ENCODE results near the gene SLC17A9. TPM values are rescaled to one million over a fixed set of nuclear protein-coding genes. Genes with fewer than 3 reads are reported as not detected.

SLC17A9 gene
- total RNA-seq, 2 experiments from 2014 or later = 17.4 to 20.6 TPM

DNA sequence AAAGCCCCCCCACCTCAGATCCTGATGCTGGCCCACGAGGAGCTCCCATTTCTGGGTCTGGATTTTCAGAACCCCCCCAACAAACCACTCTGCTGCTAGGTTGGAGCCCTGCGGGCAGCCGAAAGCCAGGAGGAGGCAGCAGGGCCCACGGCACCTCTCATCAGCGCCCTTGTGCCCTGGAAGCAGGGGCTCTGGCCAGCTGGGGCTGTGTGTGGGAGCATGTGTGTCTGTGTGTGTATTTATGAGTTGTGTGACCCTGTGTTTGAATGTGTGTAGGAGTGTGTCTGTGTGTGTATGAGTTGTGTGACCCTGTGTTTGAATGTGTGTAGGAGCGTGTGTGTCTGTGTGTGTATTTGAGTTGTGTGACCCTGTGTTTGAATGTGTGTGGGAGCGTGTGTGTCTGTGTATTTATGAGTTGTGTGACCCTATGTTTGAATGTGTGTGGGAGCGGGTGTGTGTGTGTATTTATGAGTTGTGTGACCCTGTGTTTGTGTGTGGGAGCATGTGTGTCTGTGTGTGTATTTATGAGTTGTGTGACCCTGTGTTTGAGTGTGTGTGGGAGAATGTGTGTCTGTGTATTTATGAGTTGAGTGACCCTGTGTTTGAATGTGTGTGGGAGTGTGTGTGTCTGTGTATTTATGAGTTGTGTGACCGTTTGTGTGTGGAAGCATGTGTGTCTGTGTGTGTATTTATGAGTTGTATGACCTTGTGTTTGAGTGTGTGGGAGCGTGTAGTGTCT lies 18.9 kb downstream of the SLC17A9 start:
- CTCF ChIA-PET = interaction anchor here (0.6 to 1.5 kb wide), 9 partner anchors 18 to 157 kb away, joined by 3 to 12 read pairs (median 3); no protein-coding TSS in a partner anchor
- intact Hi-C loops (cut with micrococcal nuclease) = no loop called here
- H3K27ac Mint-ChIP-seq = no peak overlapping the region
- no peak for DNase-seq
- H3K4me3 Mint-ChIP-seq = no peak overlapping the region
- H3K36me3 Mint-ChIP-seq (ENCODE audit: low read depth) = no peaks in the 10 kb centered on the region
- no peaks in the 10 kb centered on the region for H3K9me3 Mint-ChIP-seq
- H3K4me1 Mint-ChIP-seq (ENCODE audit: low read depth) = peaks cover 9% of the 10 kb centered on the region
- H3K27me3 Mint-ChIP-seq (ENCODE audit: low read depth) = peaks cover 27% of the 10 kb centered on the region

DNA sequence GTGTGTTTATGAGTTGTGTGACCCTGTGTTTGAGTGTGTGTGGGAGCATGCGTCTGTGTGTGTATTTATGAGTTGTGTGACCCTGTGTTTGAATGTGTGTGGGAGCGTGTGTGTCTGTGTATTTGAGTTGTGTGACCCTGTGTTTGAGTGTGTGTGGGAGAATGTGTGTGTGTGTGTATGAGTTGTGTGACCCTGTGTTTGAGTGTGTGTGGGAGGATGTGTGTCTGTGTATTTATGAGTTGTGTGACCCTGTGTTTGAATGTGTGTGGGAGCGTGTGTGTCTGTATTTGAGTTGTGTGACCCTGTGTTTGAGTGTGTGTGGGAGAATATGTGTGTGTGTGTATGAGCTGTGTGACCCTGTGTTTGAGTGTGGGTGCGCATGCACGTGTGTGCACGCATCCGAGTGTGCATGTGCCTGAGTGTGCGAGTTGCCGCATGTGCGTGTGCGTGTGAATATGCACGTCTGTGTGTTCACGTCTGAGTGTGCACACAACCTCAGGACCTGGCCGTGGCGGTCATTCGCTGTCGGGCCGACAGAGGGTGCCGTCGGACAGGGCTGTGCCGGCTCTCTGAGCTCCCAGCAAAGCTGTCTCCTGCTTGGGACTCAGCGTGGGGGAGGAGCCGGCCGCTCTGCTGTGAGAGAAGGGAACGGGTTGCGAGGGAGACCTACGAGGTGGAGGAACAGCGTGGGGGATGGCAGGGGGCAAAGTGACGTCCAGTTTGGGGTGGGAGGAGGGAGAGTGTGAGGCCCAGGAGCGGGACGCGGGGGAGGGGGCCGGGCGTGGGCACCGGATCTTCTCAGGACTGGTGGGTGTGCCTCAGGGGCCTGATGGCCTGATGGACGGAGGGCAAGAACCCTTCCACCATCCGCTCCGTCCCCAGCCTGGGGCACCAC lies 19.7 kb downstream of the SLC17A9 start:
- no peaks in the 10 kb centered on the region for H3K36me3 Mint-ChIP-seq (ENCODE audit: low read depth)
- no peaks in the 10 kb centered on the region for H3K9me3 Mint-ChIP-seq
- DNase-seq = peak; percentile 91
- peaks cover 29% of the 10 kb centered on the region for H3K27me3 Mint-ChIP-seq (ENCODE audit: low read depth)
- CTCF ChIA-PET = interaction anchor here (0.6 to 1.5 kb wide), 23 partner anchors 8 to 158 kb away, joined by 3 to 6 read pairs (median 4); no protein-coding TSS in a partner anchor
- H3K4me3 Mint-ChIP-seq = no peak overlapping the region
- intact Hi-C loops (cut with micrococcal nuclease) = loop anchor here (1.0 to 2.0 kb wide), 3 partner anchors 37 to 207 kb away; no protein-coding TSS in a partner anchor
- peaks cover 9% of the 10 kb centered on the region for H3K4me1 Mint-ChIP-seq (ENCODE audit: low read depth)
- H3K27ac Mint-ChIP-seq = no peak overlapping the region

- peaks cover 18% of the 10 kb centered on the region for H3K4me1 Mint-ChIP-seq (ENCODE audit: low read depth)
- DNase-seq = no peak
- H3K4me3 Mint-ChIP-seq = no peak overlapping the region
- intact Hi-C loops (cut with micrococcal nuclease) = loop anchor here (1.0 to 2.0 kb wide), 3 partner anchors 36 to 206 kb away; no protein-coding TSS in a partner anchor
- no peaks in the 10 kb centered on the region for H3K9me3 Mint-ChIP-seq
- peaks cover 29% of the 10 kb centered on the region for H3K27me3 Mint-ChIP-seq (ENCODE audit: low read depth)
- no peak overlapping the region for H3K27ac Mint-ChIP-seq
- no peaks in the 10 kb centered on the region for H3K36me3 Mint-ChIP-seq (ENCODE audit: low read depth)
- CTCF ChIA-PET = interaction anchor here (0.6 to 1.5 kb wide), 21 partner anchors 8 to 159 kb away, joined by 3 to 6 read pairs (median 4); no protein-coding TSS in a partner anchor
Observed at GRCh38 chr20:62972845-62973745, 20.6 kb downstream of the SLC17A9 start.

- CTCF ChIA-PET = interaction anchor here (0.7 to 1.9 kb wide), 3 partner anchors 34 to 493 kb away, joined by 3 to 6 read pairs (median 3); no protein-coding TSS in a partner anchor
- DNase-seq = no peak
- Mint-ChIP-seq H3K4me1 (ENCODE audit: low read depth) (peaks cover 33% of the 10 kb centered on the region), H3K4me3 (no peak overlapping the region), H3K27ac (no peak overlapping the region), H3K27me3 (ENCODE audit: low read depth) (peaks cover 42% of the 10 kb centered on the region), H3K9me3 (no peaks in the 10 kb centered on the region), H3K36me3 (ENCODE audit: low read depth) (no peaks in the 10 kb centered on the region)
- intact Hi-C loops (cut with micrococcal nuclease) = no loop called here
Observed at GRCh38 chr20:62975251-62975760, 22.8 kb downstream of the SLC17A9 start.

DNA sequence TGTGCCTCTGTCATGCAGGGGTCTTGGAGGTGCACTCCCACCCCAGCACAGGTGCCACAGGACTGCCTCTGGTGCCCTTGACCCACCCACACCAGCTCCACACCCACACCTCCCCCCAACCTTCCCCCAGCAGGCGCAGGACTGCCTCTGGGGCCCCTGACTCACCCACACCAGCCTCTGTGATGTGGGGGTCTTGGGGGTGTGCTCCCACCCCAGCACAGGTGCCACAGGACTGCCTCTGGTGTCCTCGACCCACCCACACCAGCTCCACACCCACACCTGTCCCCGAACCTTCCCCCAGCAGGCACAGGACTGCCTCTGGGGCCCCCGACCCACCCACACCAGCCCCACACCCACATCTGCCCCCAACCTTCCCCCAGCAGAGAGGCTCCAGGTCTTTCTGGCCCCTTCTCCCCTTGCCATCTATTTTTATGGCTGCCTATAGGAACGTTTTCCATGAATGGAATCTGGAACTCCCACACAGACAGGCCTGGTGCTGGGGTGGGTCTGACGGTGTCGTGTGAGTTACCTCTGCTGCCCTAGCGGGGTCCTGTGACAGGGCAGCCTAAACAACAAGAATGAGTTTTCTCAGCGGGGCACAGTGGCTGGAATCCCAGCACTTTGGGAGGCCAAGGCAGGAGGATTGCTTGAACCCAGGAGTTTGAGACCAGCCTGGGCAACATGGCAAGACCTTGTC lies 23.5 kb downstream of the SLC17A9 start:
- peaks cover 46% of the 10 kb centered on the region for H3K27me3 Mint-ChIP-seq (ENCODE audit: low read depth)

DNA sequence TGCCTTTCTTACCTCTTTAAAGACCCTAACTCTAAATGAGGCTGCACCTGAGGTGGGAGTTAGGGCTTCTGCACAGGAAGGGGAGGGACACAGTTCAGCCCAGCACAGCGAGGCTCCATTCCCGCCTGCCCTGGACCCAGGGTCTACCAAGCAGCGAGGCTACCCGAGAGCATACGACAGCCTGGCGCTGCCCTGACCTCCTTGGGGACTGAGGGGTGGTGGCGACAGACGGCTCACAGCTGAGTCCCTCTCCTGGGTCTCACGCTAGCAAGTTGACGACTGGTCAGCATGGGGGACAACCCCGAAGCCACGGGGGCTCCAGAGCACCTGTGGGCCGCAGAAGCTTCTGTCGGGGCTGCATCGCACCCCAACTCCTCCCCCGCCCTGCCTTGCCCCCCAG lies 24.4 kb downstream of the SLC17A9 start:
- Mint-ChIP-seq H3K4me1 (ENCODE audit: low read depth) (peaks cover 42% of the 10 kb centered on the region), H3K4me3 (no peak overlapping the region), H3K27ac (no peak overlapping the region), H3K9me3 (no peaks in the 10 kb centered on the region), H3K27me3 (ENCODE audit: low read depth) (peaks cover 43% of the 10 kb centered on the region), H3K36me3 (ENCODE audit: low read depth) (no peaks in the 10 kb centered on the region)
- no peak for DNase-seq
- intact Hi-C loops (cut with micrococcal nuclease) = no loop called here
- CTCF ChIA-PET = interaction anchor here (1.1 to 1.9 kb wide), 2 partner anchors 32 to 75 kb away, joined by 3 to 6 read pairs; no protein-coding TSS in a partner anchor

More for the DNA sequence above, 23.5 kb downstream of the SLC17A9 start:
- intact Hi-C loops (cut with micrococcal nuclease) = no loop called here
- CTCF ChIA-PET = interaction anchor here (0.7 to 1.9 kb wide), 2 partner anchors 33 to 494 kb away, joined by 3 to 6 read pairs; no protein-coding TSS in a partner anchor
- no peaks in the 10 kb centered on the region for H3K9me3 Mint-ChIP-seq
- peaks cover 39% of the 10 kb centered on the region for H3K4me1 Mint-ChIP-seq (ENCODE audit: low read depth)
- H3K4me3 Mint-ChIP-seq = no peak overlapping the region
- DNase-seq = no peak
- H3K27ac Mint-ChIP-seq = no peak overlapping the region
- no peaks in the 10 kb centered on the region for H3K36me3 Mint-ChIP-seq (ENCODE audit: low read depth)

DNA sequence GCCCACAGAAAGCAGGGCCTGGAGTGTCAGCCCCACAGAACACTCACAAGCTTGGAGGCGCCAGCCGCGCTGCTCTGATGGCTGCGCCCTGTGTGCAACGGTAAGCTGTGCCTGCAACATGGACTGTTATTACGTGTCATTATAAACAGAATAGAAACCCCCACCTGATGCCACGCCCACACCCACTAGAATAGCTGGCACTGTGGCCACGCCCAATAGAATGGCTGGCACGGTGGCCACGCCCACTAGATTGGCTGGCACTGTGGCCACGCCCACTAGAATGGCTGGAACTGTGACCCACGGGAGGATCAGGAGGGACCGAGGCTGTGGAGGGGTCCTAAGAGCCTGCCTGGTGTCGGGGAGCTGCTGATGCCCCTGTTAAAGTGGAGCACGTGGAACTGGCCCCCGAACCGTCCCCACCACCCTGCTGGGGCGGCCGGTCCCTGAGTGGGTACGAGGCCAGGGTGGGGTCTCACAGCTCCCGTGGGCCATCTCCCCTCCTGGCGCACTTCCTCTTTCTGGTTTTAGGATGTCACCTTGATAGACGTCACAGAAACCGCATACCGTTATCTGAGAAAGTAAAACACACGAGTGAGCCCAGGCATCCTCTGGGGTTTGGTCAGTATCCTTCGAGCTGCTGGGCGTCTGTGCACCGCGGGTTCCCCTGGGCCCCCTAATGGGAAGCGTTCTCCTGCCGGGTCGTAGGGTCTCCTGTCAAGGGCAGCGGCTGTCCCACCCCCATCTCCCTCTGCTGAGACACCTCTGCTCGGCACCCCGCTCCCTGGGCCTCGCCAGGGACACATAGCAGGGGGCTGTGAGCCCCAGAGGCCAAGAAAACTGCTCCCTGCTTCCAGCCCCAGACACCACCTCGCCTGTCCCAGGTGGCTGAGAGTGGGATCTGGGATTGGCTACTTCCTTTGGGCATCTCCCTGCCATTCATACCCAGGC lies 25.4 kb downstream of the SLC17A9 start:
- peaks cover 36% of the 10 kb centered on the region for H3K4me1 Mint-ChIP-seq (ENCODE audit: low read depth)
- DNase-seq = peak; percentile 87
- H3K27ac Mint-ChIP-seq = no peak overlapping the region
- no peaks in the 10 kb centered on the region for H3K9me3 Mint-ChIP-seq
- CTCF ChIA-PET = interaction anchor here (1.1 to 1.6 kb wide), 3 partner anchors 31 to 245 kb away, joined by 3 to 4 read pairs (median 3); no protein-coding TSS in a partner anchor
- peaks cover 40% of the 10 kb centered on the region for H3K27me3 Mint-ChIP-seq (ENCODE audit: low read depth)
- H3K36me3 Mint-ChIP-seq (ENCODE audit: low read depth) = no peaks in the 10 kb centered on the region
- peak overlapping the region; percentile 45 for H3K4me3 Mint-ChIP-seq
- intact Hi-C loops (cut with micrococcal nuclease) = no loop called here

DNA sequence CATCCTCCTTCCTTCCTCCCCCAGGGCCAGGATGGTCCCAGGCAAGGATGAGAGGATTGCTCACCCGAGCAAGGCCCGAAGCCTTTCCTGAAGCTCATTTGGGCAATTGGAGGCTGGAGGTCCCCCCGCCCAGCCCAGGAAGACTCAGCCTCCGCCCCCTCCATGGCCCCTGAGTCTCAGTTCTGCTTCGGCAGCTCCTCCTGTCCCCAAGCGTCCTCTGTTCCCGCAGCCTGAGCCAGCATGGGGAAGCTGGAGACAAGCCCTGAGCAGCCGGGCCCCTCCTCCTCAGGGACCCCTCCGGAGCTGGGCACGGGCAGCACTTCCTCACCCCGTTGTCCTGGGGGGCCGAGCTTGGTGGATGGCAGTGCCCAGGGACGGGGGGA lies 26.0 kb downstream of the SLC17A9 start:
- DNase-seq = no peak
- intact Hi-C loops (cut with micrococcal nuclease) = no loop called here
- CTCF ChIA-PET = interaction anchor here (1.2 to 2.1 kb wide), 3 partner anchors 30 to 244 kb away, joined by 3 to 13 read pairs (median 4); no protein-coding TSS in a partner anchor
- Mint-ChIP-seq H3K27me3 (ENCODE audit: low read depth) (peaks cover 36% of the 10 kb centered on the region), H3K9me3 (no peaks in the 10 kb centered on the region), H3K27ac (no peak overlapping the region), H3K4me3 (no peak overlapping the region), H3K36me3 (ENCODE audit: low read depth) (no peaks in the 10 kb centered on the region), H3K4me1 (ENCODE audit: low read depth) (peaks cover 37% of the 10 kb centered on the region)

GRCh38 chr20:62979310-62979709 lies 26.8 kb downstream of the SLC17A9 start:
- no peaks in the 10 kb centered on the region for H3K9me3 Mint-ChIP-seq
- no peaks in the 10 kb centered on the region for H3K36me3 Mint-ChIP-seq (ENCODE audit: low read depth)
- peaks cover 36% of the 10 kb centered on the region for H3K4me1 Mint-ChIP-seq (ENCODE audit: low read depth)
- intact Hi-C loops (cut with micrococcal nuclease) = no loop called here
- no peak overlapping the region for H3K4me3 Mint-ChIP-seq
- peaks cover 28% of the 10 kb centered on the region for H3K27me3 Mint-ChIP-seq (ENCODE audit: low read depth)
- H3K27ac Mint-ChIP-seq = no peak overlapping the region
- CTCF ChIA-PET = interaction anchor here (1.6 to 2.1 kb wide), 2 partner anchors 30 to 243 kb away, joined by 4 to 13 read pairs; no protein-coding TSS in a partner anchor
- no peak for DNase-seq

DNA sequence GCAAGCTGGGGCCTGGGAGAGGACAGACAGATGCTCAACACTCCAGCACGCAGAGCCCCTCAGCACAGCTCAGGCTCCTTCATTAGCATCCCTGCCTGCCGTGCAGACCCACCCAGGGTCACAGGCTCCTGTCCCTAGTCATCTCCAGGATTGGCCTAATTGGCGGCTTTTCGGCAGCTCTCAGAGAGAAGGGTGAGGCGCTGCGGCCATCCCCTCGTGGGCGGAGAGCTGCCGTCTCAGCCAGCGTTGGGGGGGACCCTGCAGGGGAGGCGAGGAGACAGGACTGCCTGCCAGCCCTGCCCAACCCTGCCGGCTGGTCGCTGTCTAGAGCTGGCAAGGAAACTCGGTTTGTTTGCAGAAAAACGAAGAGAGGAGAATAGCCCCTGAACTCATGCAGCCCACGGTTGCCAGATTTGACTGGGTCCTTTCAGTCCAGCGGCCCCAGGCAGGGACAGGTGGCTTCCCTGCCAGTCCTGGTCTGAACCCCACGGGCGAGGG lies 27.4 kb downstream of the SLC17A9 start:
- no peak overlapping the region for H3K4me3 Mint-ChIP-seq
- intact Hi-C loops (cut with micrococcal nuclease) = no loop called here

More for the DNA sequence above, 27.4 kb downstream of the SLC17A9 start:
- CTCF ChIA-PET = interaction anchor here (1.4 to 2.1 kb wide), 3 partner anchors 7 to 243 kb away, joined by 4 to 13 read pairs (median 6); no protein-coding TSS in a partner anchor
- H3K36me3 Mint-ChIP-seq (ENCODE audit: low read depth) = no peaks in the 10 kb centered on the region
- no peaks in the 10 kb centered on the region for H3K9me3 Mint-ChIP-seq
- no peak for DNase-seq
- H3K4me1 Mint-ChIP-seq (ENCODE audit: low read depth) = peaks cover 36% of the 10 kb centered on the region
- peaks cover 24% of the 10 kb centered on the region for H3K27me3 Mint-ChIP-seq (ENCODE audit: low read depth)
- no peak overlapping the region for H3K27ac Mint-ChIP-seq

Measured in activated naive CD4-positive, alpha-beta T cell treated with anti-CD3 and anti-CD28 coated beads for 36 hours (primary cell).